Measurements from ENCODE around the gene IL15RA.
"Not testable (repeated sequence)": the region's sequence is repeated elsewhere in the genome, so short reads cannot be mapped to it uniquely, and the experiment has no call there.

IL15RA gene

DNA sequence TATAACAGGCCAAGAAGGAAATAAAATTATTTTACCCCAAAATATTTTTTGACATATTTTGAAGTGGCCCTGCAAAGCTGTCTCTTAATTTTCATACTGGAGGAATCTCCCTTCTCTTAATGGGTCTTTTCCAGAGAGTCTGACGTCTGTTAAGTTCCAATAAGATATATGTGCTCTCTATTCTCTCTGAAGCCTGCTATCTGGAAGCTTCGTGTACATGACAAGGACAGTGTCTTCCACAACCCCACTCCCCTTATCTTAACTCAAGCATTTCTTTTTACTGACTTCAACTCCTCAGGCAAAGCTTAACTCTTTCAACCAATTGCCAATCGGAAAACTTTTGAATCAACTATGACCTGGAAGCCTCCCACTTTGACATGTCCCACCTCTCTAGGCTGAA is 29.2 kb upstream of the IL15RA start:
- no peak for DNase-seq (ENCODE audit: low read depth, low spot score)

- no peak for DNase-seq (ENCODE audit: low read depth, low spot score)
Observed at GRCh38 chr10:6005856-6006395, 28.6 kb upstream of the IL15RA start.

DNA sequence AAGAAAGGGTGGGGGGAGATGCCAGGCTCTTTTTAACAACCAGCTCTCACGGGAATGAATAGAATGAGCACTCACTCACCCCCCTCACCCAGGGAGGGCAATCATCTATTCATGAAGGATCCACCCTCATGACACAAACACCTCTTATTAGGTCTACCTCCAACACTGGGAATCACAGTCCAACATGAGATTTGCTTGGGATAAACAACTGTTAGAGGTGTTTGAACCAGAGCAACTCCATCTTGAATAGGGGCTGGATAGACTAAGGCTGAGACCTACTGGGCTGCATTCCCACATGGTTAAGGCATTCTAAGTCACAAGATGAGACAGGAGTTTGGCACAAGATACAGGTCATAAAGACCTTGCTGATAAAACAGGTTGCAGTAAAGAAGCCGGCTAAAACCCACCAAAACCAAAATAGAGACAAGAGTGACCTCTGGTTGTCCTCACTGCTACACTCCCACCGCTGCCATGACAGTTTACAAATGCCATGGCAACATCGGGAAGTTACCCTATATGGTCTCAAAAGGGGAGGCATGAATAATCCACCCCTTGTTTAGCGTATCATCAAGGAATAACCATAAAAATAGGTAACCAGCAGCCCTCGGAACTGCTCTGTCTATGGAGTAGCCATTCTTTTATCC is 27.9 kb upstream of the IL15RA start:
- not testable (repeated sequence) for DNase-seq (ENCODE audit: low read depth, low spot score)

DNA sequence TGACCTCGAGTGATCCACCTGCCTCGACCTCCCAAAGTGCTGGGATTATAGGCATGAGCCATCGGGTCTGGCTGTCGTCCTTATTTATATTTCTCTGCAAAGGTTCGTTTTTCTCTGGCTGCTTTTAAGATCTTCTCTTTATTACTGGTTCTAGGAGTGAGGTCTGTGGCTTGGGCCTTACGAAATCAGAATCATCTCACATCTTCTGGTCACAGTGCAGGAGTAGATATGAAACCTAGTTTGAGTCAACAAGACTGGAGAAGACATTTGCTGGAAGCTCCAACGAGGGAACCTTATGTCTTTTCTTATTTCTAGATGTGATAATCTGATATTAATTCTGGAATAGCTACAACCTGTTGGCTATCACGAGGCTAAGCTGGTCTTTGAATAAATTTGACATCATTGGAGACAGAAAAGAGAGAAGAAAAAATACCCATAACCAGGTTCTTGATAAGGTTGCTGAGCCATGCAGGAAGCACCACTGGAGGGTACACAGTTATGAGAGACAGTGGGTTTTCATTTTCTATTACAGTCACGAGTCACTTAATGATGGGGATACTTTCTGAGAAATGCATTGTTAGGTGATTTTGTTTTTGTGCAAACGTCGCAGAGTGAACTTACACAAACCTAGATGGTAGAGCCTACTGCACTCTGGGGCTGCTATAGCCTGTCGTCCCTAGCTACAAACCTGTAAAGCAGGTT is 25.6 kb upstream of the IL15RA start:
- DNase-seq (ENCODE audit: low read depth, low spot score): no peak

GRCh38 chr10:5999440-6000165 is 22.3 kb upstream of the IL15RA start:
- DNase-seq (ENCODE audit: low read depth, low spot score): no peak

DNA sequence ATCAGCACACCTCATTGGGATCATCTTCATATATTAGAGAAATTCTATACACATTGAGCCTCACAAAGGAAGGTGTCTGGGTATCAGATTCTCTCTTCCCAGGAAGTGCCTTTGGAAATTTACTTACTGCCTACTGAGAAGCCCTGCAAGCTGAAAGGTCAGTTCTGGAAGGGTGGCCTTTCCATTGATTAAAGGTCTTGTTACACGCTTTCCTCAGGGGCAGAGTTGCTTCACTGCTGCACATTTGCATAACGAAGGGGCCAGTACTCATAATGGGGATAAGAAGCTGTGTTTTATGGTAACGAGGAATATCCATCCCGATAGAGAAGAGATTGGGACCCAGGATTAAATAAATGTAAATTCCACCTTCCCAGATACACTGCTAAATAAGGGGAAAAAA is 19.4 kb upstream of the IL15RA start:
- DNase-seq (ENCODE audit: low read depth, low spot score): peak; percentile 37

DNA sequence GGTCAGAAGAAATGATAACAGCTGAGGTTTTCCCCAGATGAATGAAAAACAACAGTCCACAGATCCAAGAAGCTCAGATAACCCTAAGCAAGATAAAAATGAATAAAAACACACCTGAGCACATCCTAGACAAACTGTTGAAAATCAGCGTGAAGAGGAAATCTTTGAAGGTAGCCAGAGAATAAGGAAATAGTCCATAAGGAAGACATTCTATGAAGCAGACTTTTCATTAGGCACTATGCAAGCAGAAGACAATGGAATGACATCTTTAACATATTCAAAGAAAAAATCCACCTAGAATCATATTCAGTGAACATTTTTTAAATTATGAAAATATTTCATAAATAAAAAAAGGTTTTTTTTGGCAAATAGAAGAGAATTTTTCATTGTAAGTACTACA is 15.1 kb upstream of the IL15RA start:
- no peak for DNase-seq (ENCODE audit: low read depth, low spot score)

- no peak for DNase-seq (ENCODE audit: low read depth, low spot score)
Observed at GRCh38 chr10:5991708-5992107, 14.4 kb upstream of the IL15RA start.

DNA sequence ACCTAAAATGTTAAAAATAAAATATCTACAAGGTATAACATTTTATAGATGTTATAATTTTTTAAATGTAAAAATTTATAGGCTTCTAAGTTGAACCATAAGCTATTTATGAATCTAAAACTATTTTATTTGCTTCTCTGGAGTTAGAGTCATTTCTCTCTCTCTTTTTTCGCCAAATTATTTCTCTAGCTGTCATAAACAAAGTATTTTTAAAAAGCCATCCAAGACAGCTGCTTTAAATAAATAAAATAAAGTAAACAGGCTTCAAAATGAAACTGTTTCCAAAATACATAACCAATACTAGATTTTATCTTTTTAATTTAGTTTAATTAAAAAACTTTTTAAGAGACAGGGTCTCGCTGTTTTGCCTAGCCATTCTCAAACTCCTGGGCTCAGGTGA is 12.4 kb upstream of the IL15RA start:
- no peak for DNase-seq (ENCODE audit: low read depth, low spot score)

- DNase-seq (ENCODE audit: low read depth, low spot score): no peak
Observed at GRCh38 chr10:5988336-5988920, 11.1 kb upstream of the IL15RA start.

DNA sequence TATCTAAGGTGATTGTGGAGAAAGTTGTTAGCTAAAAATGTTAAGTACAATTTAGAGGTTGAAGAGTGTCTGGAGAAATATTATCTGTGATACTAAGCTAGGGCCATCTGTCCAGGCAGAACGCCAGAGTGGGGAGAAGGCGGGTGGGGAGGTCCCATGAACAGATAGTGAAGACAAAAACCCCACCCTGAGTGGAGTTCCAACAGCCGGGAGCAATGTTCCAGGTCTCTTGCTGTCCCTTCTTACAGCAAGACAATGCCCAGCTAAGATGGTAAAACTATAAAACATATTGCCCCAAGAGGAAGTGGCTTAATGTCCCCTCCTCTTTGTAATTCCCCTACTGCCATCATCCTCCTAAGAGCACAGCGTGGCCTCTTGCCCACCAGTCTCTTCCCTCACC is 10.4 kb upstream of the IL15RA start:
- no peak for DNase-seq (ENCODE audit: low read depth, low spot score)

- no peak for DNase-seq (ENCODE audit: low read depth, low spot score)
Observed at GRCh38 chr10:5985029-5985428, 7.7 kb upstream of the IL15RA start.

DNA sequence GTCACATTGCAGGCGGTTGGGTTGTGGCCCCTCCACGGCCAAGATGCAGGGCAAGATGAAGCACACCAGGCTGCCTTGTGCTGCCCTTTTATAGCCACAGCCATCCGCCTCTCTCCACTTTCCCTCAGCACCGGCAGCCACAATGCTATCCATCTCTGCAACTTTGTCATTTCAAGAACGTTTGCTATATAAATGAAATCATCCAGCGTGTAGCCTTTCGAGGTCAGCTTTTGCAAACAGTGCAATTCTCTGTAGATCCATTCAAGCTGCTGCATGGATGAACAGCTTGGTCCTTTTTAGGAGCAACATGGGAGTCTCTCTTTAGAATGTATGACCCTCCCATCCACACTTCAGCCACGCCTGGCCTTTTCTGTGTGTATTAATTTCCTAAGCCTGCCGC is 6.4 kb upstream of the IL15RA start:
- DNase-seq (ENCODE audit: low read depth, low spot score): no peak

- DNase-seq (ENCODE audit: low read depth, low spot score): no peak
Observed at GRCh38 chr10:5981529-5981928, 4.2 kb upstream of the IL15RA start.

DNA sequence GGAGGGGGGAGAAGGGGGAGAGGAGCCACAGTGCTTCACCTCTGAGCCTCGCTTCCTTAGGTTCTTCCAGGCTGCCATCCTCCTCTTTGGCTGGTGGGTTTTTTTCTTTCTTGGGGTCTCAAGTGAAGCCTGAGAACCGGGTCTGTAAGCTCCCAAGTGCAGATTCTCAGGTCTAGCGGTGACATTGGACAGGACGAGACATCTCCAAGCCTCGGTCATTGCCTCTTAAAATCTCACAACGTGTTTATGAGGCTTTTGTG is 817 bp upstream of the IL15RA start:
- no peak for DNase-seq (ENCODE audit: low read depth, low spot score)

- DNase-seq (ENCODE audit: low read depth, low spot score): peak; percentile 51
Observed at GRCh38 chr10:5976512-5977470, 552 bp downstream of the IL15RA start.

GRCh38 chr10:5975641-5976473 is 1.5 kb downstream of the IL15RA start:
- no peak for DNase-seq (ENCODE audit: low read depth, low spot score)

DNA sequence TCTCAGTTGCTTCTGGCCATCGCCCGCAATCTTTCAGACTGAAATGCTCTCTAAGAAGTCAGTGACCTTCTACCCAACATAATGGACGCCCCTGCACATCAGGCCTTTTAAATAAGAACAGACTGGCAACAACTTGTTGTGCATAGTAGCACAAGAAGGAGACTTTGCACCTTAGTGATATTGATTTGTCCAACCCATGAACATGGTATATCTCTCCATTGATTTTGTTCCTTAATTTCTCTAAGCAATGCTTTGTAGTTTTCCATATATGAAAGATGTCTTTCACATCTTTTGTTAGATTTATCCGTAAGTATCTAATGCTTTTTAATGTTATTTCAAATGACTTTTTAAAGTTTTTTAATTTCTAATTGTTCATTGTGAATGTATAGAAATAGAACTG is 4.3 kb downstream of the IL15RA start:
- DNase-seq (ENCODE audit: low read depth, low spot score): no peak

DNA sequence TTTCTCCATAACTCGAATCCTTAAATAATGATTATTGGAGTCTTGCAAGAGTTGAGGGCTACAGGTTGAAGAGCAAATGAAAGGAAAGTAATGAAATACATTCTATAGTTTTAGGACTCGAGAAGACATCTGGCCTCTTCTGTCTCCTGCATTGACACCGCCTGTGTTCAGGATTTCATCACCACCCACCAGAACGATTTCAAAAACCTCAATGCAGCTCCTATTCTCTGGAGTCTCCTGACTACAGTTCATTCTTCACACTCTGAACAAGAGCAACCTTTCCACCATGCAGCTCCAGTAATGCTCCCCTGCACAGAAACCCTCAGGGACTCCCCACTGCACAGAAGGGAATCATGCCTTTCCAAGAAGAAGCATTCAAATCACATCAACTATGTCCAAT is 5.5 kb downstream of the IL15RA start:
- DNase-seq (ENCODE audit: low read depth, low spot score): no peak

DNA sequence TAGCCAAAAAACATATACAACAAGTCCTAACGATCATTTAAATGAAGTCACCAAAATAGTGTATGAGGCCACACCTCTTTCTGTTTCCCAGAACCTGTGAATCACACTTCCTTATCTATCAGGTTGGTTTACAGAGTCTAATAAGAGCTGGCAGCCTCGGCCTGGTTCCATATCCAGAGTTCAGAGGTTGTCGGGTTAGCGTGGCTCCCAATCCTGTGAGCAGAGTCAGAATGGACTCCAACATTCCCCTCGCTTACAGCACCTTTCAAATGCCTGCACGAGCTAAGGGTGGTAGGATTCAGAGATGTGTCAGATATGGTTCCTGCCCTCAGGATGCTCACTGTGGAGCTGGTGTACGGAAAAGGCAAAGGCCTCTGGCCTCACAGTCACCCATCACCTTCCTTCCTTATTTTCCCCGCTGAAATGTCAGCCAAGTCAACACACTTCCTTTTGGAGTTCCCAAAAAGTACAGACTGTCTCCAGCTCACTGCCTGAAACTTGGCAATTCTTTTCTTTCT is 6.0 kb downstream of the IL15RA start:
- no peak for DNase-seq (ENCODE audit: low read depth, low spot score)

Measured in ELF-1 (cell line).